SW 1271 (cell line): ENCODE data around the gene DCUN1D1.

Experiments
- DNase-seq, 2 experiments: peaks; one replicate each; lab custom pipeline; 2025; lab: John Stamatoyannopoulos, UW

The DCUN1D1 gene

DNA sequence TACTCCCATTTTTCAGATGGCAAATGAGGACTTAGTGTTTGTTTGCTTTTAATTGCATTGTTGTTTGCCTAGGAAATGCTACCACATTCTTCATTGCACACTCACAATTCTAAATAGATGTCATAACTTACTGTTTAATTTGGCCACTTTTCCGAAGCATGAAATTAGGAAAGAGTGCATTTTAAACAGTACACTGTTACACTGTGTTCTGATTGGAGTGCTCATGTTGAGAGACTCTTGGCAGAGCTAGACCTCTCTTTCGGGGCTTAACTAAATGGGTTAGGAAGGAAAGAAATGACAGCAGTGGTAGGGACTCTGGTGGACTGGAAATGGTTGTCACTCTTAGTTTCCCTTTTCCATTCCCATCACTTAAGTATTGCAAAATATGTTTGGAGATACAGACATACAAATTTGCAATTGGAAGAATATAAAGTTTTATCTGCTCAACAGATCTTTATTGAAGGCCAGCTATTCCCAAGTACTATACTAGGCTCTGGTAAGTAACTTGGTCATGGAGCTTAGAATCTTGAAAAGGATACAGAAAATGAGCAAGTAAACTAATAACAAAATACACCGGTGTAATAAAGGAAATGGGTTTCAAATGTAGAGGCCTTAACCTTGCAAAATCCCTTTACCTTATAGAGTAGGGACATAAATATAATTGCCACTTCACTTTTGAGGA, 90.2 kb downstream of the DCUN1D1 start:
- no peak for DNase-seq
